Adrenal gland (tissue), 12 donors: ENCODE measurements around the gene TUBB2B. TPM values are rescaled to one million over a fixed set of nuclear protein-coding genes. Genes with fewer than 3 reads are reported as not detected.
A peak's percentile ranks its signal among the peaks of the same experiment; 100 is the strongest.
"Not testable (repeated sequence)": the region's sequence is repeated elsewhere in the genome, so short reads cannot be mapped to it uniquely, and the experiment has no call there.

ENCODE experiments used
- DNase-seq, 7 donors: peaks; one replicate each; pipeline ENCODE4 v3.0.0-alpha.2; 2019 to 2020
- H3K27ac ChIP-seq, 5 donors: fragments of 200-600 bp; sonication (generic) in 4 of 5; 1 replicate in 3 of 5; 2 replicates in 2 of 5; pipeline versions ENCODE4 v1.5.1 to v1.8.0; 2016 to 2020; ENCODE audit warnings: mild to moderate bottlenecking in 1 of 5
- H3K27me3 ChIP-seq: fragments of 200-600 bp; 2 replicates; pipeline ENCODE4 v1.8.0; 2021
- H3K36me3 ChIP-seq, 2 donors: fragments of 200-600 bp; replicated peaks in 1 of 2; 1 replicate in 1 of 2; 2 replicates in 1 of 2; pipeline versions ENCODE4 v1.5.1 to v1.8.0; 2018 to 2022
- H3K4me1 ChIP-seq, 2 donors: fragments of 200-600 bp; replicated peaks in 1 of 2; 1 replicate in 1 of 2; 2 replicates in 1 of 2; pipeline versions ENCODE4 v1.5.1 to v1.8.0; 2018 to 2021
- H3K4me3 ChIP-seq, 4 donors: fragments of 200-600 bp; sonication (generic) in 3 of 4; one replicate each; pipeline ENCODE4 v1.5.1; 2016 to 2018
- H3K9me3 ChIP-seq, 3 donors: fragments of 200-600 bp; sonication (generic) in 1 of 3; replicated peaks in 1 of 3; 1 replicate in 2 of 3; 2 replicates in 1 of 3; pipeline versions ENCODE4 v1.5.1 to v1.8.0; 2016 to 2021
- CTCF ChIP-seq, 6 experiments: fragments of 450-650 bp in 4 of 6; fragments of 200-600 bp in 2 of 6; sonication (generic) in 1 of 6; IDR thresholded peaks; 1 replicate in 5 of 6; 2 replicates in 1 of 6; pipeline versions ENCODE4 v1.5.1 to v1.8.0; 2016 to 2021; ENCODE audit warnings: antibody characterized with exemption in 6 of 6, mild to moderate bottlenecking in 2 of 6, moderate library complexity in 1 of 6
- POLR2A ChIP-seq, 2 donors: fragments of 450-650 bp; IDR thresholded peaks; one replicate each; pipeline ENCODE4 v1.6.1; 2017; ENCODE audit warnings: antibody characterized with exemption in 2 of 2, mild to moderate bottlenecking in 2 of 2, moderate library complexity in 1 of 2
- WGBS, 4 donors: extraction: QIAGEN DNeasy Blood & Tissue Kit in 2 of 4; methylation state at CpG; one replicate each; pipeline versions ENCODE4 v1.1.5 to v1.1.7; 2013 to 2017; 5-methylcytosine and 5-hydroxymethylcytosine counted together
- intact Hi-C, 2 donors: fragments of 100-400 bp; cut with DNase I; formaldehyde crosslinking; loops; one replicate each; pipeline versions ENCODE4 v1.14.1 to v1.15.0; 2022 to 2023
- polyA plus RNA-seq, 3 donors: library from polyadenylated mRNA; stranded (reverse); fragments of 200-250 nt in 2 of 3; fragments of 350-450 nt in 1 of 3; fragmentation: Illumina TruSeq in 1 of 3; extraction: RNeasy Lipid Tissue Mini Kit (QIAGEN cat#74804) in 1 of 3; gene quantifications; one replicate each; pipeline ENCODE4 v1.2.3, GENCODE V29; 2013 to 2014
- total RNA-seq, 9 donors: library from RNA; depleted of rRNA in 4 of 9; stranded (reverse); fragments of >200 nt in 4 of 9; fragments of 120-200 nt in 1 of 9; fragmentation: NEBNext Ultra II Directional in 1 of 9; extraction: Animal tissue kit (Norgen Biotek cat#: 25700) in 1 of 9; gene quantifications; one replicate each; pipeline versions ENCODE4 v1.1.0 to v1.2.4, GENCODE V29; 2013 to 2023
- donor health status: healthy with polysubstance abuse.
- donor health status: Bipolar disorder and iron deficiency.
- donor health status: DM: yes; HTN: yes; CAD: no.
- donor health status: DM: no; HTN: no; CAD: no.
- donor health status: DM: no; HTN: no; CAD: no.
- donor health status: DM: yes; HTN: yes; CAD: no.

The TUBB2B gene
- total and polyA plus RNA-seq, 12 donors, result 0.98 to 37.3 (median 2.1) TPM; not detected in 1

GRCh38 chr6:3183066-3183465 lies 44.4 kb downstream of the TUBB2B start:
- no peak overlapping the region for H3K4me3 ChIP-seq
- H3K27ac ChIP-seq, result no peak overlapping the region
- intact Hi-C loops, result no loop called here
- H3K36me3 ChIP-seq, result no peaks in the 10 kb centered on the region
- H3K4me1 ChIP-seq, result no peaks in the 10 kb centered on the region
- no peak for DNase-seq
- H3K9me3 ChIP-seq, result no peaks in the 10 kb centered on the region
- WGBS, 4 donors, result 68 to 80% (median 75%) methylated on average over 4 of the region's 4 CpGs
- TF ChIP-seq CTCF (IDR thresholded peaks at IDR 0.05) (no peak), POLR2A (IDR thresholded peaks at IDR 0.05) (no peak)
- no peaks in the 10 kb centered on the region for H3K27me3 ChIP-seq

DNA sequence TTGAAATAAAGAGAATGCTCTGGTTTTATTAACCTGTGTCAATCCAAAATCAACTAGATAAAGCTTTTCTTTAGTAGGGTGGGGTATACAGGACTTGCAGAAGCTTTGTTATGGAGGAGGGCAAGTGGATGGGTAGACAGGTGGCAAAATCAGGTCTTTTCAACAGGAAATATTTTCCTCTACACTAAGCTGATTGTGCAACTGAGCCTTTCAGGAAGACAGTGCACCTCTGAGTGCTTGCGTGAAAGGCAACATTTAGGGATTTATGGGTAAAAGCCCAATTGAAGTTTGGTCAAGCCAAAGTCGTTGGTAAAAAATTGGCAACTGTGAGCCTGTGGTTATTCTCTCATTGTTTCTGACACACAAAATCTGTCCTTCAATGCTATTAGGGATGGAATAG lies 46.3 kb downstream of the TUBB2B start:
- no peaks in the 10 kb centered on the region for H3K36me3 ChIP-seq
- H3K27me3 ChIP-seq, result no peaks in the 10 kb centered on the region
- no peaks in the 10 kb centered on the region for H3K4me1 ChIP-seq
- no peak for DNase-seq
- H3K27ac ChIP-seq, result no peak overlapping the region
- no peak for TF ChIP-seq CTCF (IDR thresholded peaks at IDR 0.05)
- TF ChIP-seq POLR2A (IDR thresholded peaks at IDR 0.05), result no peak
- H3K9me3 ChIP-seq, result no peaks in the 10 kb centered on the region
- intact Hi-C loops, result no loop called here
- 77 to 90% (median 79%) methylated on average over 2 of the region's 2 CpGs for WGBS, 4 donors
- no peak overlapping the region for H3K4me3 ChIP-seq

GRCh38 chr6:3179945-3180344 lies 47.5 kb downstream of the TUBB2B start:
- intact Hi-C loops, H3K36me3 ChIP-seq, H3K27me3 ChIP-seq, H3K4me1 ChIP-seq, H3K9me3 ChIP-seq, H3K4me3 ChIP-seq, H3K27ac ChIP-seq, DNase-seq: not testable (repeated sequence)
- WGBS, 4 donors, result 37 to 81% (median 50%) methylated on average over 4 to 5 of the region's 8 CpGs; no CpG with 5 or more reads in 1 of the 4 donors

GRCh38 chr6:3178666-3179065 lies 48.8 kb downstream of the TUBB2B start:
- 49 to 75% (median 58%) methylated on average over 2 to 8 of the region's 8 CpGs for WGBS, 4 donors

DNA sequence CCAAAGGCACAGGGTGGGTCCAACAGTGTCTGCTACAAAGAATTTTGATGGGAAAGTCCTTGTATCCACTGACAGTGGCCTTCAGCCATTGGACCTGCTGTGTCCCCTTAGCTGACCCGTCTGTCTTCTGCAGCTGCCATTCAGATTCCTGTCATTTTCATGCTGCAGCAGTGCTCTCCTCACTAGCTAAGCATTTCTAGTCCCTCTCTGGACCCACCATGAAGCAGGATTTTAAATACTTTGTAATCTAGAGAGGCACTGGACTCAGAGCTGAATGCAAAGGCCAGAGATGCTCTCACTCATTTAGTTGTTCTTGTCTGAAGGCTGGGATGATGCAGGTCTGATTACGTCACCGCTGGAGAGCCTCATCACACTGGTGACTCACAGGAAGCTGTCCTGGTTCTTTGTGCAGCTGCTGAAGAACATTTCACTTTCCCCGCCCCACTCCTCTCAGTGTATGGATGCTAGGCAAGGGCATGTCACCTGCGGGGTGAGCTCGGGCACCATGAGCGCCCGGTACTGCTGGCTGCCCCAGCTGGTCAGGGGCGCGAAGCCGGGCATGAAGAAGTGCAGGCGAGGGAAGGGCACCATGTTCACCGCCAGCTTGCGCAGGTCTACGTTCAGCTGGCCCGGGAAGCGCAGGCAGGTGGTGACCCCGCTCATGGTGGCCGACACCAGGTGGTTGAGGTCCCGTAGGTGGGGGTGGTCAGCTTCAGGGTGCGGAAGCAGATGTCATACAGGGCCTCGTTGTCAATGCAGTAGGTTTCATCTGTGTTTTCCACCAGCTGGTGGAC lies 50.7 kb downstream of the TUBB2B start:
- H3K4me3 ChIP-seq, result no peak overlapping the region
- WGBS, 4 donors, result 66 to 85% (median 82%) methylated on average over 12 to 22 of the region's 22 CpGs
- DNase-seq, result peak; percentile 45 to 87 (median 61)
- TF ChIP-seq POLR2A (IDR thresholded peaks at IDR 0.05) (no peak), CTCF (IDR thresholded peaks at IDR 0.05) (no peak)
- no peaks in the 10 kb centered on the region for H3K4me1 ChIP-seq
- intact Hi-C loops, result no loop called here
- H3K9me3 ChIP-seq, result no peaks in the 10 kb centered on the region
- no peak overlapping the region for H3K27ac ChIP-seq
- no peaks in the 10 kb centered on the region for H3K36me3 ChIP-seq
- H3K27me3 ChIP-seq, result no peaks in the 10 kb centered on the region

More at GRCh38 chr6:3178666-3179065, 48.8 kb downstream of the TUBB2B start:
- intact Hi-C loops, H3K27ac ChIP-seq, H3K4me3 ChIP-seq, H3K36me3 ChIP-seq, DNase-seq, H3K9me3 ChIP-seq, H3K4me1 ChIP-seq, H3K27me3 ChIP-seq: not testable (repeated sequence)
